ENCODE measurements around the gene BYSL.
"Not testable (repeated sequence)": the region's sequence is repeated elsewhere in the genome, so short reads cannot be mapped to it uniquely, and the experiment has no call there.

The BYSL gene

DNA sequence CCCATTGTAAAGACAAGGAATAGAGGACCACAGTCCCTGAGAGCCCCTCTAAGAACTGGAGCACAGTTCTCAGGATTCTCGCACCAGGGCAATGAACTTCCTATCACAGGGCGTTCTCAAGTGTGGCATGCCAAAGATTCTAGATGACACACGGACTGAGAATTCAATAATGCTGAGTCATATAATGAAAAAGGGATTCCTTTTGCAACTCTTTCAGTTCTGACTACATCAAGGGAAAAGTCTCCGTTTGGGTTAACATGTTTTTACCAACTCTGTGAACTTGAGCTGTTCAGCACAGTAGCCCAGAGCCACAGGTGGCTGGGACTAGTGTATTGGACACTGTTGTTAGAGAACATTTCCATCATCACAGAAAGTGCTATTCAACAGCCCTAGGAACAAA, 3.8 kb upstream of the BYSL start:
- DNase-seq: no peak

DNA sequence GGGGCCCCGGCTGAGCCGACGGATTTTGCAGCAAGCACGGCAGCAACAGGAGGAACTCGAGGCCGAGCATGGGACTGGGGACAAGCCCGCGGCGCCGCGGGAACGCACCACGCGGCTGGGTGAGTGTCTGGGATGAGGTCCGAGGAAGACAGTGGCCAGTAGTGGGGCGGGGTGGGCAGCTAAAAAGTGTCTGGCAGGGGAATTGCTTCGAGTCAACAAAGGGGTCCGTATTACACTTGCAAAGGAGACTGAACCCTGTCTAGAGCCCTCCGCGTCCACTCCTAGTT, 356 bp downstream of the BYSL start:
- DNase-seq: no peak

DNA sequence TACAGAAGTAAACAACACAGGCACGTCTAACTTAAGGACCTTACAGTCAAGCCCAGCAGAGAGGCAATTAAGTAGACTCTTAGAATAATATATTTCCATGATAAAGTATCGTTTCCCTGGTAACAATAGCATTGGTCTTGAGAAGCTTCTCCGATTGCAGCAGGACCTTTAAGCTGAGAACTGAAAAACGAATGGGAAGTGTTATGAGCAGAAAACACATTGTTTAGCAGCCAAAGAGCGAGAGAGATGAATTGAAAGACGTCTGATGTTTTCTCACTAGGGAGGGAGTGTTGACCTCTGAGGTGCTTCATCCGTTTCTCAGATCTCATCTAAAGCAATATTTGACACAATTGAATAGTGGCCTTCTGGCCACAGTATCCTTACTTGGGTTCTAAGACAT, 855 bp downstream of the BYSL start:
- no peak for DNase-seq

DNA sequence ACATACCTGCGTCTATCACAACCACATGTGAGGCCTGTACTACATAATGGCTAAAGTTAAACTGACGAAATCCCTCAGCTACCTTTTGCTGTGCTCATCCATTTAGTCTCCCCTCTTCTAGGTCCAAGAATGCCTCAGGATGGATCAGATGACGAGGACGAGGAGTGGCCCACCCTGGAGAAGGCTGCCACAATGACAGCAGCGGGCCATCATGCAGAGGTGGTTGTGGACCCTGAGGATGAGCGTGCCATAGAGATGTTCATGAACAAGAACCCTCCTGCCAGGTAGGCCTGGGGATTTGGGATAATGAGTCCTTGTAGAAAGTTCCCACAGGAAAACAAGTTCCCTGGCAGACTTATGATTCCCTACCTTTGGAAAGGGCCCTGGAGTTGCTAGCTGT, 6.0 kb downstream of the BYSL start:
- DNase-seq: no peak

DNA sequence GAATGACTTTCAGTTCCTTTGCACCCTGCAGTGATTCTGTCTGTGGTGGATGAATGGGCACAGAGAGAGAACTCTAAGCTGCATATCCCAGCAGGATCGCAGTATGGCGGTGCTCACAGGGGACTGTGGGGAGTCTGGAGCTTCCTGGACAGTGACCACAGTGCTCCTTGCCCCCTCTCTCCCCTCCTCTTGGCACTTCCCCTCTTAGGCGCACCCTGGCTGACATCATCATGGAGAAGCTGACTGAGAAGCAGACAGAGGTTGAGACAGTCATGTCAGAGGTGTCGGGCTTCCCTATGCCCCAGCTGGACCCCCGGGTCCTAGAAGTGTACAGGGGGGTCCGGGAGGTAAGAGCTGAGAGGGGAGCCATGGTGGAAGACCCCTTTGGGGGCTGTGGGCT, 8.6 kb downstream of the BYSL start:
- no peak for DNase-seq

DNA sequence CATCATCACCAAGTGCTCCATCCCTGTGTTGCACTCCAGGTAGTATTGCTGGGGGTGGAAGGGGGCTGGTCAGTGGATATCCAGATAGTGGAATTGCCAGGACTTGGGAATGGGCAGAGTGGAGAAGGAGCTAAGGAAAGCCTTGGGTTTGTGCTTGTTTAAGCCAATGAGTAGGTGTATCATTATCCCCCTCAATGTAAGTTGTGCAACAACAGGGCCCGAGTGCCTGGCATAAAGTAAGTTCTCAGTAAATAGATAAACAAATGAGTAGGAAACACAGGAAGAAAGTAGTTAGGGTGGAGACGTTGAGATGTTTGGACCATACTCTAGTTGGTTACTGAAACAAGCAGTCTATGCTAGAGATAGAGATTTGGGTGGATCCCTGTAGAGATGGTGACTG, 10.5 kb downstream of the BYSL start:
- DNase-seq: no peak

DNA sequence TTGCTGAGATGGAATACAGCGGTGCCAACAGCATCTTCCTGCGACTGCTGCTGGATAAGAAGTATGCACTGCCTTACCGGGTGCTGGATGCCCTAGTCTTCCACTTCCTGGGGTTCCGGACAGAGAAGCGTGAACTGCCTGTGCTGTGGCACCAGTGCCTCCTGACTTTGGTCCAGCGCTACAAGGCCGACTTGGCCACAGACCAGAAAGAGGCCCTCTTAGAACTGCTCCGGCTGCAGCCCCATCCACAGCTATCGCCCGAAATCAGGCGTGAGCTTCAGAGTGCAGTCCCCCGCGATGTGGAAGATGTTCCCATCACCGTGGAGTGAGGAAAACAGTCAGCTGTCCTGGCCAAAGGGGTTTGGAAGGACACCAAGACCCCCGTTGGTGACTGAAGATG, 11.1 kb downstream of the BYSL start:
- no peak for DNase-seq

DNA sequence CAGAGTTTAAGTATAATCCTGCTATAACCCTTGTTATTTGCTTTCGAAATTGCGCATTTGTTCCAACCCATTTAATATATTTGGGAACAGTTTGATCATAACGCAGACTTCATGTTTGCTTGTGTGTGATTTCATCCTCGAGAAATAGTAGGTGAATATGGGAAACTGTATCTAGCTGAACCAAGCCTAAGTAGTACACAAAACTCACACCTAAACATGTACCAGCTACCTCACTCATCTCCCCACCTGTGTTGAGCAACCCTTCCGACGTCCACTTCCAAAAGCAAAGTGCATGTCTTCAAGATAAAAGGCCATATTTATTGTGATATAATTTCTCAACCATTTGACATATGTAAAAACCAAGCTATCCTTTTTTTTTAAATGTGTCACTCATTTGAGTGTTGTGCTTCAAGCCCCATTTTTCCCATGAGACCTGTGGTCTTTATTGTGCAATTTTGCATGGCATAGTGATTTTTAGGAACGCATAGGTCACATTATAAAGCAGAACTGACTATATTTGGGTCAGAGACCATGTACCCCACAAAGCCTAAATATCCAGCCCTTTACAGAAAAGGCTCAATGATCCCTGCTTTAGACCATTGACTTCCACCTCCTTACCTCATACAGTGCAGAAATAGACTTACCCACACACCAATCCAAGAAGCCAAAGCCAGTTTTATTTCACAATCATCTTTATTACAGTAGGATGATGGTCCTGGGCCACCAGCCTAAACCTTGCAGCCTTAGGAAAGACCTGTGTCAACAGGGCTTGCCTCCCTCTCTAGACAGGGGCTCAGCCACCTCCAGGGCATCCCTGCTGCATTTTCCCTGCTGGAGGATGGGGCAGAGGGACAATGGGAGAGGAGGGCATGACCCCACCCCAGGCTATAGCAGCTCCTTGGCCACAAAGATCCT, 13.2 kb downstream of the BYSL start:
- DNase-seq: no peak

DNA sequence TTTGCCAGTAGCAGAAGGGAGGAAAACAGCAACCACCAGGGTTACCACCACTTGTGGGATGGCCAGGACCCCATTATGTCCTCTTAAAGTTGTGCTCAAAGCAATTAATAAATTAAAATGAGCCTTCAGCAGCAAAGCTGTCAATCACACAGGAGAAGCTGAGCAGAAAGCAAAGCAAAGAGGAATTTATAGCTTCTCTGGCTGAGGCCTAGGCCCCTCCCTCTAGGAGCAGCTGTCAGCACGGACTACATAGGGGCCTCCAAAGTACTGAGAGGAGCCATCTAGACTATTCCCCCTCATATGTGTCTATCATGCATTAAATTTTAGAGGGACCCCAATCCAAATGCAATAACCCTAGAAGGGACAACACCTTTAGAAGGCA, 13.9 kb downstream of the BYSL start:
- DNase-seq: no peak

DNA sequence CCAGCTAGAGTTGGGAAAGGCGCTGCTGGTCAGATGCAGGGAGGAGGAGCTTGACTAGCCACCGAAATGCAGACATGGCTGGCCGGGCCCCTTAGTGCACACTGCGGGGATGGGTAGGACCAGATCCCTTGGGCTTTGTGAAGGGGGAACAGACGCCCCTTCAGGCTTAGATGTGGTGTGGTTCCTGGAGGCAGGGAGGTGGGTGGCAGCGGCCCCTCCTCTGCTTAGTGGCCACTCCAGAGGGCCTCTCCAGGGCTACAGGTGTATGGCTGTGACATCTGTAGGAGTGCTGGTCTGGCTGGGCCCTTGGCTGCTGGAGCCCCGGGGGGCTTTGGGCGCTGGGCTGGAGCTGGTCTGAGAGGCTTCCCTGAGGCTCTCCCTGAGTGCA, 14.4 kb downstream of the BYSL start:
- DNase-seq: no peak

DNA sequence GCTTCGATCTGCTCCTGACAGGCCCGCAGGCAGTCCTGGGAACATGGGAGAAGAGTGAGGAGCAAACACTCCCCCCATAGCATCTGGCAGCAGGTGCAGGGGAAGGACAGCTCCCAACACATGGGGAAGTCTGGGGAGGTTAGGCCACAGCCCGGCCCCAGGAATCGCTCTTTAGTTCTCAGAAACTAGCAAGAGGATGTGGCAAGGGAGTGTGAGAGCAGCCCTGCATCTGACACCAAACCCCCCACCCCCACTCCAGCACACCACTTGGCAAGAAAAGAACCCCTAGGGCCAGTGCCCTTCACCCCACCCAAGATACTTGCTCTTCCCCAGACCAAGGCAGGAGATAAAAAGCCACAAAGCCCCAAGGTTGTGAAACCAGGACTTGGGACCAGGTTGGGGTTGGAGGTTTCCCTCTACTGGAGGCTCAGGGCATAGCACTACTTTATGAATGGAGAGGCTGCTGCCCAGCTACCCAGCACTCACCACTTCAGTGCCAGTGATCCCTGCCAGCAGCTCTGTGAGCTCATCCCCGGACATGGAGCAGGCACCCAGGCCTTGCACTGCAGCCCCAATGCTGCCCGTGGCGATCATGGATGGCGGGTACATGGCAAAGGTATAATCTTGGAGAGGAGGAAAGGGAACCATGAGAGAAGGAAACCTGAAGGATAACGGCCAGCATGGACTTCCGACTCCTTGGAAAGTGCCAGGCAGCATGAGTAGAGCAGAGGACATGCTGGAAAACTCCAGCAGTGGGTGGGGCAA, 15.0 kb downstream of the BYSL start:
- DNase-seq: peak; percentile 40

DNA sequence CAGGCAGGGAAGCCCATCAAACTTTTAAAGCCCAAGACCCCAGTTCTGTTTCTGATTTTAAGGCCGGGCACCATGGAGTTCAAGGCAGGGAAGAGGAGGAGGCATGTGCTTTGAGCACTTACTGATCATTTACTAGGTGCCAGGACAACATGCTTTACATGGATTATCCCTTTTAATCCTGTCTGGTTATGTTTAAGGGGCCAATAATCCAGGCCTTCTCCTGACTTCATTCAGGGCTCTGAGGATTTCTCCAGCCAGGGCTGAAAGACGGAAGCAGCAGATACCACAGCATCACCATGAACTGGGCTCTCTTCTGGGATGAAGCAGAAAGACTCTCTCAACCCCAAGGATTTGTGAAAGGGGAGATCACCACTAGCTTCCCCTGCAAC, 16.2 kb downstream of the BYSL start:
- no peak for DNase-seq

DNA sequence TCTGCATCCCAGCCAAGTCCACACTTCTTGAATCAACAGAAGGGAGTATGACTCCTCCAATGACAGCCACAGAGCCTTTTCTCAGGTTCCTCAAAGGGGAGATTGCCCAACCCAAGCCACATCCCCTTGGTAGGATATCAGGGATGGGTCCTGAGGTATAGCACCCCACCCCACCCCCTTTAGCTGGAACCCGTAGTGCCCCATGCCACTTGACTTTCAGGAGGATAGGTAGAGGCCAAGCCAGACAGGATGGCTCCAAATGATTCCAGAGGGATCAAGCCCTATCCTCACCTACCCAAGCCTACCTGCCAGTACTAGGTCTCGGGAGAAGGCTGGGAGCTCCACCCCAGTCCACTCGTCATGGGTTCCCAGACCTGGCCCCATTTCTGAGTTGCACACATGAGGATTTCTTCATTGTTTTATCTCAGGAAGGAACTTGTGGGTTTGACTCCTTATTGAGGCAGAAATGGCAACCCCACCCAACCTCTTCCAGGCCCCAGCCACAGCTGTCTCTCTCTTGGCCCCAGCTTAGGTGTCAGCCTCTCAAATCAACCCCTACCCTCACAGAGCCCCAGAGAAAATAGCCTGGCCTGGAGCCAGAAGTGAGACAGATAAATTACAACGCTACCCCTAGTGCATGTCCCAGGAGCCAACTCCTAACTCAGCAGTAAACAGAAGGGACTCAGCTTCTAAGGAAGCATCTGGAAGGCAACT, 16.7 kb downstream of the BYSL start:
- no peak for DNase-seq

DNA sequence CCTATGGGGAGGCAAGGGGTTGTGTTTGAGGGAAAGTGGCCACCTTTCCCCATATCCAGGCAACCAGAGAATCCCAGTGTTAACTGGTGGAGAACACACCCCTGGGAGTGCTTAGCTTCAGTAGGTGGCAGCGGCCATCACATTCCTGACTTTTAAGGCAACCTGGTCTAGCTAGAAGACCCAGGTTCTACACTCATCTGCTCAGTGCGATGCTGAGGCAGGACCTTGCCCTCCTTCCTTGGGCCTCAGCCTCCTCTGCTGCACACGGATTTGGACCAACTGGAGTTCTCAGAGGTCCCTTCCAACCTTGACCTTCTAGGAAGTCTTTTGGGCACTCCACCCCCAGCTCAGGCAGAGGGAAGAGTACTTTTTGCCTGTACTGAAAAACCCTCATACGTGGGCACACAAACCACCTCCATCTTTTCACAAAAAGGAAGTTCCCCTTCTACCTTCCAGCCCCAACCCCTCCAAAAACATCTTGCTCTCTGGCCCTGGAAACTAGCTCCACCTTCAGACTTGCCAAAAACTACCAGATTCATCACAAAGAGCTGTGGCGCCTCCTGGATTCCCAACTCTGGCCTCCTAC, 17.4 kb downstream of the BYSL start:
- no peak for DNase-seq

DNA sequence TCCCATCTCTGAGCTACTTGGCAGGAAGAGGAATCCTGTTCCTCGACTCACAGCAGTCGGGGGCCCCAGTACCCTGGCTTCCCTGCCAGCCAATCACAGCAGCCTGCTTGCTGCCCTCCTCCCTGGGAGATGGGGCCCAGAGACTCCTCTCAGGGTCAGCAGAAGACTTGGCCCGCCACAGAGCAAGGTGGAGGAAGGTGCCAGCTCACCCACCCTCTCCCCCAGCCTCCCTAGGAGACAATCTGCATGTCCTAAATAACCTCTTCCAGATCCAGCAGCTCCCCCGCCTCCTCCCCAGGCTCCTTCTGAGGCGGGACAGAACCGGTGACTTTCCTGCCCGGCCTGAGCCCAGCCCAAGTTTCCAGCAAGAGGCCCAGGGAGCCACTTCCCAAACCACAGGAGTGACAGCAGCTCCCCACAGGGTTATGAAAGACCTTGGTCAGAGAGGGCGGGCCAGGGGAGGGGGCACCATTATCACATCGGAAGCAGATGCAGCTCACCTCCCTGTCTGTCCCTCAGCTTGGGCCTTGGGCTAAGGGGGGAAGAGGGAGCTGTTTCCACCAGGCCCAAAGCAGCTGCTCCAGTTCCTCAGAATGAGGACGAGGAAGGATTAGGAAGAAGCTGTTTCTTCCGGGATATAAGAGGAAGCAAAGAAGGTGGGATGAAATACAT, 18.0 kb downstream of the BYSL start:
- DNase-seq: no peak

DNA sequence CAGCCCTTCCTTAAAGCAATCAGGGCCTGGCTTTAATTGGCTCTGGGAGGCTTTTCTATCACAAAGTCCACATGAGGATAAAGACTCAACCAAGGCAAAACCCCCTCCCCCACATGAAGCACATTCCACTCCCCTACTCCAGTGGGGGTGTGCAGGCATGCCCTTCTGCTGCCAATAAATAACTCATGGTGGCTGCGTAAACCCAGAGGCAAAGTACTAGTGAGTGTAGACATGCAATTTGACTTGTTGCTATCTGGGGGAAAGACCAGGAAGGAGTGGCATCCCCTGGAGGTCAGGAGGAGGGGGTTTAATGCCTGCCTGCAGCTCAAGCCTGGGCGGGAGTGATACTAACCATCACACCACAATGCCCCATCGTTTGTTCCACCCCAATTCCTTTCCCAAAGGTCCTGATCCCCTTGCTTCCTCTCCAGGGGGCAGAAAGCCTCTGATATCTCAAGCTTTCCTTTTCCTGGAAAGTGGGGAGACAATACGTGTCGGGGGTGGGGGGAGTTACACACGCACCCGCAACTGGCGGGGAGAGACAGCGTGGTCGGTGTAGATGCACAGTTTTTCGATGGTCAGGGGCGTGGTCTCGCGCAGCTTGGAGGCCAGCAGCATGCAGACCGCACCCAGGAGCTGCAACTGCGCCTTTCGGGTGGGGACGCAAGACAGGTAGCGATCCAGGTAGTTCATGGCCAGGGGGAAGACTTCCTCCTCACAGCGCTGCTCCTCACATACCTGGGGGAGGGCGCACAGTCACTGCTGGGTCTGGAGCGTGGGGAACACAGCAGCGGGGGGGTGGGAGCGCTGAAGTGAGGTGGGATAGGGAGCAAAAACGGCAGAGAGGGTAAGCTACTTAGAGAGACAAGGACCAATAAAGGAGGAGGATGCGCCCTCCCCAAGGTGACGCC, 18.8 kb downstream of the BYSL start:
- DNase-seq: no peak

DNA sequence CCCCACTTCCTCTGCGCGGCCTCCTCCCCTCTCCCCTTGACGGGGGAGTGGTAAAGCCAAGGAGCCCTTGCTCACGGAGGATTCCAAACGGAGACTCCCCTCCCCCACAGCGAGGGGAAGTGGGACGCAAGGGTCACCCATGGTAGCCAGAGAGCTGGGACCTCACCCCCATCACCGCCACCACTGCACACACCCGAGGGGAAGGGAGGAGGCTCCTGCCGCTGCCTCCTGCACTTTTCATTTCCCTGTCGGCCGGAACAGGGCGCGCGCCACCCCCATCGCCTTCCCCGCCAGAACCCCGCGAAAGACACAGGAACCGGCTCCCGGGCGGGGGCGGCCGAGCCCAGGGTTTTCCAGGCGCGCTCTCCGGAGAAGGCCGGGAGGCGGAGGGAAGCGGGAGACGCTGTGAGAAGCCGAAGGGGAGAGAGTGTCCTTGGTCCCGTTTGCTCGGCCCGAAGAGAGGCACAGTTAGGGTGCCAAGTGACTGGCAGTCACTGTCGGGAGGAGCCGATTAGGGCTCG, 19.5 kb downstream of the BYSL start:
- peak; percentile 7 for DNase-seq

DNA sequence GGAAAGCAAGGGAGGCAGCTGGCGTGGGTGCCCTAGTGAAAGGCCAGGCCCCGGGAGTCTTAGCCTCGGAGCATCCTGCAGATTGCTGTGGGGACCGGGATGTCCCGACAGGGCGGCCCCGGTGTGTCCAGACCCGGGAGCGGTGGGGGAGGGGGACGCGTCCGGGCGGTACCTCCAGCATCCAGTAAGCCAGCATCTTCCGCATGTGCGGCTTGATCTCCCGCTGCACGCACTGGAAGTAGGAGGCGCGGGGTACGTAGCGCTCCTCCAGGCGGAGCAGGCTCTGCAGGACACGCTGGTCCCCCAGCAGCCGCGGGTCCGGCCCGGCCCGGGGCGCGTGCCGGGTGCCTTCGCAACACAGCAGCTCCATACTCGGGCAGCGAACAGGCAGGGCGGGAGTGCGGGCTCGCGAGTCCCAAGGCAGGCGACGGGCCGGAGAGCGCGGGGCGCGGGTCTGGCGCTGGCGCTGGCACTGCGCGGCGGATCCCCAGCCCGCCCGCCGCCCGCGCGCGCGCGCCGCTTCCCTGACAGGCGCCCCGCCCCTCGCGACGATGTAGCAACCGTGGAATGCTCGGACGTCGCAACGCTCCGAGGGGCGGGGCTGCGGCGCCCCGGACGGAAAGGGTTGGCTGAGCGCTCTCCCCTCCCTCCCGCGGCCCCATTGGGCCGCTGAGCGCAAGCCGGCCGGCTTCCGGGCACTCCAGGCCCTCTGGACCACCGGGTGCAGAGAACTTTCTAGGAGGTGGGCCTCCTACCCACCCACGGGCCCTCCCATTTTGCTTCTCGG, 20.2 kb downstream of the BYSL start, which contains the start of gene CCND3:
Gene CCND3, minus strand, starts transcription at position 529 of the 787 bp plus-strand sequence. Its CDS starts 159 bp downstream, at position 370.
- peak; percentile 56 for DNase-seq

DNA sequence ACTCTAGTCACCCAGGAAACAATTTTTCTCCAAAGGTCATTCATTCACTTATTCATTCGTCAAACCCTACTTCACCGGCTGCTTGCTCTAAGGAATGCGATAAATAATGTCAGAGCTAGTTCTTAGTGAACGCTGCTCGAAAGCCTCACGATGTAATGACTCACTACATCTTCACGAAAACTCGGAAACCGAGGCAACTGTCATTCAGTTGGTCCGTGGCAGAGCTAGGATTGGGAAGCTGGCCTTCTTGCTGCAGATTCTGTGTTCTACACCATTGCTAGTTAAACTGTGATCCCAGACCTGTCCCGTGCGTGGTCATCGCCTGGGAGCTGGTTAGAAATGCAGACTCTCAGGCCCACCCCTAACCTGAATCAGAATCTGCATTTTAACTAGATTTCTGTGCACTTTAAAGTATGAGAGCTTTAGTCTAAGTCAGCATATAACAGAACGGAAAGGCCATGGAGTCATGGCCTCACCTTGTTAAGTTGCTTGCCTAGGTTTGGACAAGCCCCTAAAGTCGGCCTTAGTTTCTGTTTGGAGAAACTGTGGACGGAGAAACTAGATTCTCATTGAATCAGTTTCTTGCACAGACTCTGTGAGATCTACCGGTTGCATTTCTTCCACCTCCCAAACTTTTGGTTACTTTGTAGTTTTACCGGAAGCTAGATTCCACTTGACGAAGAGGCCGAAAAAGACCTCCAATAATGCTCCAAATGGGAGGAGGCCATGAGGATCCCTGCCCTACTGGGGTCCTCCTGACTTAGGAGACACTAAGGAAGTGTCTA, 21.0 kb downstream of the BYSL start:
- no peak for DNase-seq

DNA sequence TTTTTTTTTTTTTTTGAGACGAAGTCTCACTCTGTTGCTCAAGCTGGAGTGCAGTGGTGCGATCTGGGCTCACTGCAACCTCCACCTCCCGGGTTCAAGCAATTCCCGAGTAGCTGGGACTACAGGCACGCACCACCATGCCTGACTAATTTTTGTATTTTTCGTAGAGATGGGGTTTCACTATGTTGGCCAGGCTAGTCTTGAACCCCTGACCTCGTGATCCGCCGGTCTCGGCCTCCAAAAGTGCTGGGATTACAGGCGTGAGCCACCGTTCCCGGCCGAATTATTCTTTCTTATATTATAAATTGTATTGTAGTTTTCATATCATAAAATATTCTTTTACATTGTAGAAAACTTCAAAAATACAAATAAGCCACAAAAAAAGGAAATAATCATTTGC, 21.6 kb downstream of the BYSL start:
- DNase-seq: not testable (repeated sequence)

Measured in DMS 273 treated with DMSO at 0.1 percent for 48 hours (cell line).